SK-MEL-5 (cell line): ENCODE data around the gene CGB7. TPM values are rescaled to one million over a fixed set of nuclear protein-coding genes. Genes with fewer than 3 reads are reported as not detected.
"Not testable (repeated sequence)": the region's sequence is repeated elsewhere in the genome, so short reads cannot be mapped to it uniquely, and the experiment has no call there.

Experiments used
- DNase-seq: peaks from one replicate; pipeline ENCODE4 v3.0.0-alpha.2; 2016; ENCODE audit warnings: low read depth, low spot score
- in situ Hi-C: cut with HindIII; loops from 2 replicates; pipeline ENCODE4 v1.10.0; 2016; ENCODE audit warnings: low sequenced_read_pairs, high pct_unique_total_duplicates, low pct_unique_long_range_greater_than_20kb
- total RNA-seq: library from RNA; depleted of rRNA; stranded (reverse); fragments of >200 nt; shearing (Covaris generic); gene quantifications from 2 replicates; pipeline ENCODE4 v1.2.3, GENCODE V29; 2014

CGB7 gene
- total RNA-seq, 1 experiment from 2014 or later = not detected

- DNase-seq, in situ Hi-C loops: not testable (repeated sequence)
These were observed 500 bp downstream of the CGB7 start for GRCh38 chr19:49056902-49057596.

- in situ Hi-C loops = no loop called here
- peak; percentile 52 for DNase-seq
These were observed 1.2 kb downstream of the CGB7 start for GRCh38 chr19:49056101-49056901.

- DNase-seq, in situ Hi-C loops: not testable (repeated sequence)
These were observed 7.0 kb downstream of the CGB7 start for GRCh38 chr19:49050376-49051033.

GRCh38 chr19:49049834-49050233, 7.7 kb downstream of the CGB7 start:
- in situ Hi-C loops, DNase-seq: not testable (repeated sequence)

- in situ Hi-C loops, DNase-seq: not testable (repeated sequence)
These were observed 8.5 kb downstream of the CGB7 start, which contains the start of gene CGB8 for GRCh38 chr19:49049011-49049410. Gene CGB8 (minus strand): TSS chr19:49049111. CDS start chr19:49048739, 372 bp downstream.

GRCh38 chr19:49043548-49043947, 14.0 kb downstream of the CGB7 start, which contains the start of gene CGB5:
Gene CGB5 (plus strand): TSS chr19:49043848. CDS start chr19:49044210, 362 bp downstream.
- in situ Hi-C loops, DNase-seq: not testable (repeated sequence)

GRCh38 chr19:49042666-49043065, 14.9 kb downstream of the CGB7 start:
- DNase-seq, in situ Hi-C loops: not testable (repeated sequence)

- DNase-seq = no peak
- in situ Hi-C loops = no loop called here
These were observed 15.4 kb downstream of the CGB7 start for GRCh38 chr19:49042177-49042576.

- in situ Hi-C loops, DNase-seq: not testable (repeated sequence)
These were observed 17.8 kb downstream of the CGB7 start for GRCh38 chr19:49039736-49040135.

- in situ Hi-C loops, DNase-seq: not testable (repeated sequence)
These were observed 18.8 kb downstream of the CGB7 start for GRCh38 chr19:49038557-49039276.

- in situ Hi-C loops, DNase-seq: not testable (repeated sequence)
These were observed 19.4 kb downstream of the CGB7 start for GRCh38 chr19:49038111-49038510.

GRCh38 chr19:49036815-49037214, 20.7 kb downstream of the CGB7 start, which contains the start of gene CGB1:
Gene CGB1 (minus strand): TSS chr19:49036895. CDS start chr19:49036711, 184 bp downstream.
- in situ Hi-C loops = not testable (repeated sequence)
- peak; percentile 84 for DNase-seq

- in situ Hi-C loops = not testable (repeated sequence)
These were observed 25.8 kb downstream of the CGB7 start, which contains the start of gene CGB2 for GRCh38 chr19:49031642-49032301. Gene CGB2 (plus strand): TSS chr19:49031890. CDS start chr19:49032096, 206 bp downstream.

GRCh38 chr19:49030323-49030722, 27.2 kb downstream of the CGB7 start:
- DNase-seq, in situ Hi-C loops: not testable (repeated sequence)

More at GRCh38 chr19:49031642-49032301, 25.8 kb downstream of the CGB7 start, which contains the start of gene CGB2:
- peak; percentile 72 for DNase-seq

- in situ Hi-C loops, DNase-seq: not testable (repeated sequence)
These were observed 27.8 kb downstream of the CGB7 start for GRCh38 chr19:49029749-49030148.

GRCh38 chr19:49028686-49029085, 28.9 kb downstream of the CGB7 start:
- not testable (repeated sequence) for DNase-seq

More at GRCh38 chr19:49028686-49029085, 28.9 kb downstream of the CGB7 start:
- in situ Hi-C loops = not testable (repeated sequence)
